ENCODE data around the gene ATR.

Gene ATR

GRCh38 chr3:142578329-142579223, at the start of gene ATR:
ATR (minus strand) TSS chr3:142578733; CDS start chr3:142578704, 29 bp downstream.
- Histone ChIP-seq H3K79me2 (ENCODE audit: low read length) (peaks cover 53% of the 10 kb centered on the region), H4K20me1 (ENCODE audit: insufficient read depth, low read length) (0 out of 2 replicates have a peak, but pooled peaks cover 2% of the 10 kb centered on the region), H2AFZ (ENCODE audit: low read depth, low read length) (peak within 1 kb of the TSS; percentile 58), H3K4me3 (ENCODE audit: low read length) (peak within 1 kb of the TSS; percentile 94), H3K4me2 (ENCODE audit: low read length) (peak within 1 kb of the TSS; percentile 97), H3K27ac (ENCODE audit: low read length) (peak within 1 kb of the TSS; percentile 77), H3K36me3 (replicated peaks; ENCODE audit: low read depth, low read length) (peaks cover 6% of the 10 kb centered on the region), H3K9ac (ENCODE audit: low read length) (peak within 1 kb of the TSS; percentile 95), H3K4me1 (ENCODE audit: low read length) (peaks cover 20% of the 10 kb centered on the region), H3K9me3 (ENCODE audit: insufficient read depth, low read length) (no peaks in the 10 kb centered on the region), H3K27me3 (ENCODE audit: low read depth, low read length) (peaks cover 10% of the 10 kb centered on the region)
- TF ChIP-seq CTCF (IDR thresholded peaks at IDR 0.05; ENCODE audit: low read depth, low read length) (no peak), EZH2phosphoT487 (IDR thresholded peaks at IDR 0.05; ENCODE audit: low read depth) (no peak)

- Histone ChIP-seq H2AFZ (ENCODE audit: low read depth, low read length) (no peak overlapping the region), H3K27me3 (ENCODE audit: low read depth, low read length) (no peaks in the 10 kb centered on the region), H3K4me1 (ENCODE audit: low read length) (peaks cover 16% of the 10 kb centered on the region), H3K4me3 (ENCODE audit: low read length) (no peak overlapping the region), H3K79me2 (ENCODE audit: low read length) (no peaks in the 10 kb centered on the region), H3K9me3 (ENCODE audit: insufficient read depth, low read length) (no peaks in the 10 kb centered on the region), H3K36me3 (replicated peaks; ENCODE audit: low read depth, low read length) (no peaks in the 10 kb centered on the region), H3K9ac (ENCODE audit: low read length) (no peak overlapping the region), H4K20me1 (ENCODE audit: insufficient read depth, low read length) (no peaks in the 10 kb centered on the region), H3K27ac (ENCODE audit: low read length) (no peak overlapping the region), H3K4me2 (ENCODE audit: low read length) (no peak overlapping the region)
- TF ChIP-seq EZH2phosphoT487 (IDR thresholded peaks at IDR 0.05; ENCODE audit: low read depth) (no peak), CTCF (IDR thresholded peaks at IDR 0.05; ENCODE audit: low read depth, low read length) (no peak)
Measured at GRCh38 chr3:142626971-142627370, 48.4 kb upstream of the ATR start.

DNA sequence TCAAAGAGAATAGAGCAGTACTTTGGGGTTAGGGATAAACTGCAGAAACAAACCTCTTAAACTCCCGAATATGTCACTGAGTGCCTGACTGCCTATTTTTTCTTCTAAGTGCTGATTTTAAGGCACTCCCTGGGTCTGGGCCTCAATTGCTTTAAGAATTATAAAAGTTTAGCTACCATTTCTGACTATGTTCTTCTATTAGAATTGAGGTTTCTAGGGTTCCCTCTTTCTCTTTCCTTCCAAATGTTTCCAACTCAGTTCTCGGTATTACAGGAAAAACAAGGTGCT, 46.6 kb upstream of the ATR start:
- Histone ChIP-seq H3K36me3 (replicated peaks; ENCODE audit: low read depth, low read length) (no peaks in the 10 kb centered on the region), H2AFZ (ENCODE audit: low read depth, low read length) (no peak overlapping the region), H3K9ac (ENCODE audit: low read length) (no peak overlapping the region), H4K20me1 (ENCODE audit: insufficient read depth, low read length) (no peaks in the 10 kb centered on the region), H3K79me2 (ENCODE audit: low read length) (no peaks in the 10 kb centered on the region), H3K27me3 (ENCODE audit: low read depth, low read length) (no peaks in the 10 kb centered on the region), H3K4me3 (ENCODE audit: low read length) (no peak overlapping the region), H3K4me1 (ENCODE audit: low read length) (peaks cover 16% of the 10 kb centered on the region), H3K9me3 (ENCODE audit: insufficient read depth, low read length) (no peaks in the 10 kb centered on the region), H3K4me2 (ENCODE audit: low read length) (no peak overlapping the region), H3K27ac (ENCODE audit: low read length) (no peak overlapping the region)
- no peak for TF ChIP-seq EZH2phosphoT487 (IDR thresholded peaks at IDR 0.05; ENCODE audit: low read depth)
- no peak for TF ChIP-seq CTCF (IDR thresholded peaks at IDR 0.05; ENCODE audit: low read depth, low read length)

- Histone ChIP-seq H4K20me1 (ENCODE audit: insufficient read depth, low read length) (no peaks in the 10 kb centered on the region), H3K36me3 (replicated peaks; ENCODE audit: low read depth, low read length) (no peaks in the 10 kb centered on the region), H3K79me2 (ENCODE audit: low read length) (no peaks in the 10 kb centered on the region), H3K4me1 (ENCODE audit: low read length) (peaks cover 16% of the 10 kb centered on the region), H3K27me3 (ENCODE audit: low read depth, low read length) (no peaks in the 10 kb centered on the region), H3K9me3 (ENCODE audit: insufficient read depth, low read length) (no peaks in the 10 kb centered on the region), H3K27ac (ENCODE audit: low read length) (no peak overlapping the region), H3K9ac (ENCODE audit: low read length) (no peak overlapping the region), H3K4me2 (ENCODE audit: low read length) (no peak overlapping the region), H2AFZ (ENCODE audit: low read depth, low read length) (no peak overlapping the region), H3K4me3 (ENCODE audit: low read length) (no peak overlapping the region)
- TF ChIP-seq EZH2phosphoT487 (IDR thresholded peaks at IDR 0.05; ENCODE audit: low read depth) = no peak
Measured at GRCh38 chr3:142624341-142625152, 46.0 kb upstream of the ATR start.

Measured in OCI-LY3 (cell line).